ENCODE measurements around the gene PCDH10. TPM values are rescaled to one million over a fixed set of nuclear protein-coding genes. Genes with fewer than 3 reads are reported as not detected.

The PCDH10 gene
- total and polyA plus RNA-seq, 2 of the 4 experiments (the other 2 are of a cell fraction), result 0.90 to 2.0 TPM

- CTCF ChIA-PET, result interaction anchor here (0.7 kb wide), 1 partner anchor 1361 kb away, joined by 4 read pairs; no protein-coding TSS in a partner anchor
- TF ChIP-seq MAFK (IDR thresholded peaks at IDR 0.05; ENCODE audit: low read depth, low read length), result no peak
Observed at GRCh38 chr4:133145241-133145640, 3.9 kb upstream of the PCDH10 start.

More at GRCh38 chr4:133145241-133145640, 3.9 kb upstream of the PCDH10 start:
- H3K9me1 ChIP-seq (ENCODE audit: insufficient read depth, low read length), result no peaks in the 10 kb centered on the region
- no peaks in the 10 kb centered on the region for H3K4me1 ChIP-seq (ENCODE audit: control insufficient read depth, insufficient read depth, low read length)
- no peak overlapping the region for H2BK20ac ChIP-seq (ENCODE audit: low read depth, low read length)
- no peak overlapping the region for H2AK5ac ChIP-seq (ENCODE audit: low read depth, low read length)
- no TSS peak for BruUV-seq (replicated peaks)
- intact Hi-C loops (cut with micrococcal nuclease), result loop anchor here (5.0 to 10.0 kb wide), 2 partner anchors 927 to 1760 kb away; no protein-coding TSS in a partner anchor
- no peaks in the 10 kb centered on the region for H4K20me1 ChIP-seq (ENCODE audit: insufficient read depth, low read length)
- no peak overlapping the region for H4K8ac ChIP-seq (ENCODE audit: low read depth in 2 of 2, low read length in 2 of 2)
- H3K14ac ChIP-seq (replicated peaks; ENCODE audit: low read depth, low read length), result no peak overlapping the region
- no peak overlapping the region for H2BK15ac ChIP-seq (ENCODE audit: low read depth, low read length)
- POLR2A ChIA-PET (ENCODE audit: unreplicated experiment), result no interaction called here
- no peak overlapping the region for H2BK120ac ChIP-seq (ENCODE audit: low read depth, low read length)
- DNase-seq (no peak), ATAC-seq (ENCODE audit: low read depth) (no peak)
- no peak overlapping the region for H3K27ac ChIP-seq (ENCODE audit: insufficient read depth, low read length)
- H4K91ac ChIP-seq (ENCODE audit: insufficient read depth, low read depth, low read length), result no peak overlapping the region
- H3K4ac ChIP-seq (ENCODE audit: low read depth, low read length), result no peak overlapping the region
- no peak overlapping the region for H3K23ac ChIP-seq (ENCODE audit: low read depth, low read length)
- no peak overlapping the region for H3K9ac ChIP-seq (ENCODE audit: low read depth, low read length)
- H3K18ac ChIP-seq (ENCODE audit: low read depth, low read length), result no peak overlapping the region
- dilution Hi-C loops (cut with HindIII; ENCODE audit: low sequenced_read_pairs, unreplicated experiment), result no loop called here
- H3K56ac ChIP-seq (ENCODE audit: extremely low read depth, insufficient read depth, low read length), result no peak overlapping the region
- no peaks in the 10 kb centered on the region for H3K79me1 ChIP-seq (ENCODE audit: low read depth in 1 of 2, low read length in 2 of 2)
- no peak overlapping the region for H2AK9ac ChIP-seq (replicated peaks; ENCODE audit: low read depth, low read length, poor library complexity)
- no peak overlapping the region for H3K4me2 ChIP-seq (ENCODE audit: low read depth, low read length)
- H3K9me3 ChIP-seq (ENCODE audit: control insufficient read depth, insufficient read depth, low read length), result no peaks in the 10 kb centered on the region
- H2BK5ac ChIP-seq (ENCODE audit: low read depth, low read length, poor library complexity, severe bottlenecking), result no peak overlapping the region
- no peak overlapping the region for H3K4me3 ChIP-seq (ENCODE audit: insufficient read depth, low read depth, low read length)
- peaks cover 16% of the 10 kb centered on the region; the same call in 1 of the 2 replicates for H3K27me3 ChIP-seq (ENCODE audit: control insufficient read depth, insufficient read depth, low read length)
- in situ Hi-C loops (cut with MboI; ENCODE audit: low sequenced_read_pairs), result no loop called here
- H3K36me3 ChIP-seq (ENCODE audit: control insufficient read depth, insufficient read depth, low read length), result no peaks in the 10 kb centered on the region
- H2AFZ ChIP-seq (replicated peaks; ENCODE audit: low read length, poor library complexity), result no peak overlapping the region
- no peak overlapping the region for H4K5ac ChIP-seq (ENCODE audit: low read depth, low read length)
